GM12872 (cell line): Measurements from ENCODE around the gene SUPT7L.

ENCODE experiments used
- TF ChIP-seq, protein P1 (sequence below): IDR thresholded peaks from 3 replicates; pipeline ENCODE4 v1.5.1; 2011; ENCODE audit warnings: low read depth, mild to moderate bottlenecking, low read length, moderate library complexity; ENCODE audit not compliant: insufficient read depth

The SUPT7L gene

DNA sequence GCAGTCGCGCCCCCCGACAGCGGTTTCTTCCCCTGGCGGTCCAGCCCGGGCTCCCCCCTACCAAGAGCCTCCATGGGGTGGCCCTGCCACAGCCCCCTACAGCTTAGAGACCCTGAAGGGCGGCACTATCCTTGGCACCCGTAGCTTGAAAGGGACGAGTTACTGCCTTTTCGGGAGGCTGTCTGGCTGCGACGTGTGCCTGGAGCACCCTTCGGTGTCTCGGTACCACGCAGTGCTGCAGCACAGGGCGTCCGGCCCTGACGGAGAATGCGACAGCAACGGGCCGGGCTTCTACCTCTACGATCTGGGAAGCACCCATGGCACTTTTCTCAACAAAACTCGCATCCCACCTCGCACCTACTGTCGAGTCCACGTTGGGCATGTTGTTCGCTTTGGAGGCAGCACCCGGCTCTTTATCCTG is 750 bp upstream of the SUPT7L start:
- TF ChIP-seq, protein P1, sequence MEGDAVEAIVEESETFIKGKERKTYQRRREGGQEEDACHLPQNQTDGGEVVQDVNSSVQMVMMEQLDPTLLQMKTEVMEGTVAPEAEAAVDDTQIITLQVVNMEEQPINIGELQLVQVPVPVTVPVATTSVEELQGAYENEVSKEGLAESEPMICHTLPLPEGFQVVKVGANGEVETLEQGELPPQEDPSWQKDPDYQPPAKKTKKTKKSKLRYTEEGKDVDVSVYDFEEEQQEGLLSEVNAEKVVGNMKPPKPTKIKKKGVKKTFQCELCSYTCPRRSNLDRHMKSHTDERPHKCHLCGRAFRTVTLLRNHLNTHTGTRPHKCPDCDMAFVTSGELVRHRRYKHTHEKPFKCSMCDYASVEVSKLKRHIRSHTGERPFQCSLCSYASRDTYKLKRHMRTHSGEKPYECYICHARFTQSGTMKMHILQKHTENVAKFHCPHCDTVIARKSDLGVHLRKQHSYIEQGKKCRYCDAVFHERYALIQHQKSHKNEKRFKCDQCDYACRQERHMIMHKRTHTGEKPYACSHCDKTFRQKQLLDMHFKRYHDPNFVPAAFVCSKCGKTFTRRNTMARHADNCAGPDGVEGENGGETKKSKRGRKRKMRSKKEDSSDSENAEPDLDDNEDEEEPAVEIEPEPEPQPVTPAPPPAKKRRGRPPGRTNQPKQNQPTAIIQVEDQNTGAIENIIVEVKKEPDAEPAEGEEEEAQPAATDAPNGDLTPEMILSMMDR = no peak

DNA sequence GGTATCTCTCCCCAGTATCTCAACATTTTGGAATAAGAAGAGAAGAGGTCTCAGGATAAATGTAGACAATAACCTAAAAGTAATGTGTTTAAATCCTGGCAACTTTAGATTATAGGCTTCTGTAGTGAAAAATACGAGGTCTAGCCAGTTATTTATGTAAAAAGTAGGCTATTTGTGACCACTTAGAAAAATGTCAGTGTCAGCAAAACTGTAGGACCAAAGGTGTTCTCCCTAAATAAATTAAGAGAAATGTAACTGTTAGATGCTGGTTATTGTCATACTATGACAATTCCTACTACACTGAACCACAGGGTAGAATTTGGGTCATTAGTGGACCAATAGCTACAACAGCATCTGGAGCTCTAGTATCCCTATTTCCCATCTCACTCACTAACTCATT is 2.0 kb downstream of the SUPT7L start:
- TF ChIP-seq, protein P1 = no peak

DNA sequence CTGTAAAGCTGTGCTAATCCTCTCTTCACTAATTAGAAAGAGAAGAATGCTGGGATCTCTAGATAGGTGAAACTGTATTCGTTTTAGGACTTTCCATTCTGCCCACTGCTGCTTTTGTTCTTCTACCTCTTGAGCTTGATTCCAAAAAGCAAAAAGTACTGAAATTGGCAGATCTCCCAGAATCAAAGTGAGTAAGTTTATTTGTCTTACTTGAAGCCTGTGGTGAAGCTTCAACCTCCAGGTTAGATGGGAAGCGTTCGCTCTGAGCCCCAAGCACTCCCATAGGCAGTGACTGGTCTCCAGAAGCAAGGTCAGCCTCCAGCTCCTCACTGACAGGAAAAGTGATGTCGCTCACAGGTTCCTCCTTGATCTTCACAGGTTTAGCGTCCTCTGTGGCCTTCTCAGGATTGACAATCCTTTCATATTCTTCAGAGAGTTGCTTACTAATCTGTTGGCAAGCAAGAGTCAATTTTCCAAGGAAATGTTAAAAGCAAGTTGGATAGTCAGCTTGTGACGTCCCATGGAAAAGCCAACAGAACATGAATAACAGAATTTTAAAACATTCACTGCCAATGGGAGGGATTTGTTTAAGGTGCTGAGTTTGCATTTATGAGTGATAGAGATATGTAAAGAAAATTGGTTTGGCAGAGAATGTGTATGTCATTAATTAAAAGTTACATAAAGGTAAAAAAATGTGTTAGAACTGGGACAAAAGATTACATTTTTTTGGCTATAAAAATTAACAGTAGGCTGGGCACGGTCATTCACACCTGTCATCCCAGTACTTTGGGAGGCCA is 8.1 kb downstream of the SUPT7L start:
- TF ChIP-seq, protein P1 = no peak

DNA sequence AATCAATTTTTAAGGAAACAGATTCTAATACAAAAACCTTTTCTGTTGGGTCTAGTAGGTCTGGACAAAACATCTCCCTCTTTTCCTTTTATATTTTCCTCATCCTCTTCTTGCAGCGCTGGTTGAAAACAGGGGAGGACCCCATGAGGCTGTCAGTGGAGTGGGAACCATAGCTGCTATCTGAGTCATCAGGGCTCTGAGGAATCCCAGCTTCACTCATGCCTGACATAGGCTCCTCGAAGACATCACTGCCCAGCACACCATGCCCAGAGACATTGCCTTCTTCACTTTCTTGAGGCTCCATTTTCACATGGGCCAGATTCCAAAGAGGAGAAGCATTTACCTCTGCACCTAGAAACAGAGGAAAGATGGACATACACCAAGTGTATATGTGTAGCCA is 10.0 kb downstream of the SUPT7L start:
- TF ChIP-seq, protein P1 = no peak

DNA sequence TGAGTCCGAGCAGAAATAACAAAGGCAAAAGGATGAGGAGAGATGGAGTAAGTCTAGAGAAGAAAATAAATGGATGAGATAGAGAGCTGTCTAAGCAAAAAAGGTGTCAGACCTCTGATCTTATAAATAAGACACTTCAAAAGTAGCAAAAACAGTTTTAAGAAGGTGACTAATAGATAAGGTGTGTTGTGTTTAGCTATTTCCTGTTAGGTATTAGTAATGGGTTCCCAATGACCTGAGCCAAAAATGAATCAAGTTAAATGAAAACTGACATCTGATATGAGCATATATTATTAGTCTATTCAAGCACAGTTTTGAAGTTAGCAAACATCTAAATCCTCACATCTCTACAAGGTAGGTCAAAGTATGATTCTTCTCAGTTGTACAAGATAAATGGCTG is 10.6 kb downstream of the SUPT7L start:
- TF ChIP-seq, protein P1 = no peak

DNA sequence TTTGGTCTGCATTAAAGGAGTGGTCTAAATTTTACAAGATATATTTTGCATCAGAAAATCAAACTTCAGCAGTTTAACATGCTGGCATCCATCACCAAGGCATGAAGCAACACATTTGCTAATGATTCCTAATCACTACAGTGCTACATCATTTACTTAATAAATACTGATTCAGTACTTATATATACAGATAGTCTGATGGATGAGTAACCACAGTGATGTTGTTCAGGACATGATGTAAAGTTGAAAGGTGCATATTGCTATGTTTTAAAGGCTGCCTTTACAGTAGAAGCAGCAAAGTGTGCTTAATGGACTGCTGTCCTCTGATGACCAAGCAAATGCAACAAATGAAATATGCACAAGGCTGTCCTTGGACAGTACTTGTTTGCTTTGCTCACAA is 11.1 kb downstream of the SUPT7L start:
- TF ChIP-seq, protein P1 = no peak

DNA sequence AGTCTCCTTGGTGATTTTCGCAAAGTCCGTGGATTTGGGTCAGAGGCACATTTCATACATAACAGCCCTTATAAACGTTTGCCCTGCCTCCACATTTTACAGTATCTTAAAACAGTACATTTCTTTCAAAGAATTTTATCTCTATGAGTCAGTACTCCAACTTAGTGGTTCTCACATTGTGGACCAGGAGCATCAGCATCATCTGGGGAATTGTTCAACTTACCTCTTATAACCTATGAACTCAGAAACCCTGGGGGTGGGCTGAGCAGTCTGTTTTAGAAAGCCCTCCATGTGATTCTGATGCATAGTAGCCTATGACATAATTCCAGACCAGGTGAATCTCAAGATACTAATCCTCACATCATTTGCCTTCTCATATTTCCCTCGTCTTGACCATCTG is 12.4 kb downstream of the SUPT7L start:
- TF ChIP-seq, protein P1 = no peak

DNA sequence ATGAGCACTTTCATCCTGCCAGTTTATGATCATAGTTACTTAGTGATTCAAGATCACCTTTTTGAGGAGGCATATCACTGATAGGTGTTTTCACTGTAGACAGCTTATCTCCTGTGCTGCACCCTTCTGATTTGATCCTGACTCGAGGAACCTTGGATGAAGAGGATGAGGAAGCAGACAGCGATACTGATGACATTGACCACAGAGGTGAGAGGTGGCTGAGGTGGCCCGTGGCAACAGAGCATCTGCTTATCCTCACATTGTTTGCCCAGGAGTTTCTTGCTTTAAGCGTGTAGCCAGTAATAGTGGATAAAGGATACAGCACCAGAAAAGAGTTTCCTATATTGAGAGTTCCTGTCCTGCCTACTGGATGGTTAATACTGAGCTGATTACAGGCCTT is 15.7 kb downstream of the SUPT7L start:
- TF ChIP-seq, protein P1 = no peak
